GM12878 (cell line): Measurements from ENCODE around the gene SAP30L. TPM values are rescaled to one million over a fixed set of nuclear protein-coding genes. Genes with fewer than 3 reads are reported as not detected.

Source experiments
- BRCA1 ChIP-seq: IDR thresholded peaks from 2 replicates; pipeline ENCODE4 v1.6.1; 2011; ENCODE audit warnings: low read depth, low read length, improper control_type of control experiment
- EGR1 ChIP-seq, 2 experiments: IDR thresholded peaks; 1 replicate in 1 of 2; 2 replicates in 1 of 2; pipeline ENCODE4 v1.6.1; 2011 to 2012; ENCODE audit warnings: low read depth in 2 of 2, low read length in 2 of 2, borderline replicate concordance in 1 of 2, mild to moderate bottlenecking in 1 of 2, moderate library complexity in 1 of 2
- ESRRA ChIP-seq: IDR thresholded peaks from 2 replicates; pipeline ENCODE4 v1.6.1; 2012; ENCODE audit warnings: mild to moderate bottlenecking, low read length, improper control_type of control experiment
- JUNB ChIP-seq: IDR thresholded peaks from 2 replicates; pipeline ENCODE4 v1.6.1; 2016; ENCODE audit warnings: antibody characterized with exemption, mild to moderate bottlenecking
- KLF5 ChIP-seq: fragments of 450-650 bp; IDR thresholded peaks from 2 replicates; pipeline ENCODE4 v1.6.1; 2014; ENCODE audit warnings: mild to moderate bottlenecking; ENCODE audit not compliant: partially characterized antibody
- MEF2B ChIP-seq: fragments of 450-650 bp; IDR thresholded peaks from 2 replicates; pipeline ENCODE4 v1.6.1; 2018; ENCODE audit warnings: mild to moderate bottlenecking, moderate library complexity; ENCODE audit not compliant: partially characterized antibody, poor library complexity, severe bottlenecking
- NR2C1 ChIP-seq: fragments of 450-650 bp; IDR thresholded peaks from 2 replicates; pipeline ENCODE4 v1.6.1; 2017; ENCODE audit warnings: antibody characterized with exemption, mild to moderate bottlenecking, moderate library complexity
- PML ChIP-seq: IDR thresholded peaks from 2 replicates; pipeline ENCODE4 v1.6.1; 2012; ENCODE audit warnings: low read length, inconsistent platforms
- RCOR1 ChIP-seq: conservative IDR thresholded peaks from 2 replicates; pipeline ENCODE4 v1.6.1; 2012; ENCODE audit warnings: low read depth, low read length, improper control_type of control experiment
- SIX5 ChIP-seq: IDR thresholded peaks from 2 replicates; pipeline ENCODE4 v1.6.1; 2011; ENCODE audit warnings: mild to moderate bottlenecking, low read depth, low read length, moderate library complexity; ENCODE audit not compliant: severe bottlenecking
- ZBED1 ChIP-seq: IDR thresholded peaks from 2 replicates; pipeline ENCODE4 v1.6.1; 2016; ENCODE audit warnings: borderline replicate concordance
- ZBTB4 ChIP-seq: fragments of 450-650 bp; formaldehyde crosslinking; IDR thresholded peaks from 2 replicates; pipeline ENCODE4 v1.4.0; 2022; ENCODE audit warnings: mild to moderate bottlenecking, moderate library complexity
- ZNF207 ChIP-seq: fragments of 450-650 bp; IDR thresholded peaks from 2 replicates; pipeline ENCODE4 v1.6.1; 2014; ENCODE audit warnings: antibody characterized with exemption, mild to moderate bottlenecking, borderline replicate concordance
- ZNF622 ChIP-seq: fragments of 450-650 bp; IDR thresholded peaks from 2 replicates; pipeline ENCODE4 v1.6.1; 2017; ENCODE audit warnings: mild to moderate bottlenecking, inconsistent platforms
- polyA plus RNA-seq, 11 experiments: library from polyadenylated mRNA; depleted of rRNA in 4 of 11; unstranded in 6 of 11; stranded (reverse) in 5 of 11; fragments of >200 nt; fragmentation: Nextera tagmentation in 4 of 11; fragmentation: Illumina TruSeq in 1 of 11; extraction: Ambion mirVana in 4 of 11; extraction: Trizol in 1 of 11; gene quantifications; 1 replicate in 1 of 11; 2 replicates in 10 of 11; pipeline versions ENCODE4 v1.2.1 to v1.2.3, GENCODE V29; 2011 to 2016; ENCODE audit warnings: inconsistent platforms in 2 of 11, missing spikeins in 2 of 11, low read depth in 1 of 11
- total RNA-seq, 4 experiments: library from RNA; depleted of rRNA in 3 of 4; stranded (reverse); fragments of >200 nt in 3 of 4; fragmentation: Illumina TruSeq in 1 of 4; extraction: Trizol in 1 of 4; gene quantifications; 2 replicates each; pipeline versions ENCODE4 v1.2.1 to v1.2.3, GENCODE V29; 2013 to 2021
- TF ChIP-seq, protein P1 (sequence below): fragments of 450-650 bp; formaldehyde crosslinking; IDR thresholded peaks from 2 replicates; pipeline ENCODE4 v1.4.0; 2020; ENCODE audit warnings: mild to moderate bottlenecking, moderate library complexity
- TF ChIP-seq, protein P2 (sequence below): fragments of 450-650 bp; IDR thresholded peaks from 2 replicates; pipeline ENCODE4 v1.6.1; 2017; ENCODE audit warnings: borderline replicate concordance
- TF ChIP-seq, protein P3 (sequence below): fragments of 450-650 bp; IDR thresholded peaks from 2 replicates; pipeline ENCODE4 v1.6.1; 2018; ENCODE audit warnings: borderline replicate concordance, mild to moderate bottlenecking; ENCODE audit not compliant: partially characterized antibody

The SAP30L gene
- total and polyA plus RNA-seq, 10 of the 15 experiments (the other 5 are each of a cell fraction or from before 2014, with no cell fraction given), result 2.4 to 36.8 (median 15.7) TPM

- TF ChIP-seq, protein P1, sequence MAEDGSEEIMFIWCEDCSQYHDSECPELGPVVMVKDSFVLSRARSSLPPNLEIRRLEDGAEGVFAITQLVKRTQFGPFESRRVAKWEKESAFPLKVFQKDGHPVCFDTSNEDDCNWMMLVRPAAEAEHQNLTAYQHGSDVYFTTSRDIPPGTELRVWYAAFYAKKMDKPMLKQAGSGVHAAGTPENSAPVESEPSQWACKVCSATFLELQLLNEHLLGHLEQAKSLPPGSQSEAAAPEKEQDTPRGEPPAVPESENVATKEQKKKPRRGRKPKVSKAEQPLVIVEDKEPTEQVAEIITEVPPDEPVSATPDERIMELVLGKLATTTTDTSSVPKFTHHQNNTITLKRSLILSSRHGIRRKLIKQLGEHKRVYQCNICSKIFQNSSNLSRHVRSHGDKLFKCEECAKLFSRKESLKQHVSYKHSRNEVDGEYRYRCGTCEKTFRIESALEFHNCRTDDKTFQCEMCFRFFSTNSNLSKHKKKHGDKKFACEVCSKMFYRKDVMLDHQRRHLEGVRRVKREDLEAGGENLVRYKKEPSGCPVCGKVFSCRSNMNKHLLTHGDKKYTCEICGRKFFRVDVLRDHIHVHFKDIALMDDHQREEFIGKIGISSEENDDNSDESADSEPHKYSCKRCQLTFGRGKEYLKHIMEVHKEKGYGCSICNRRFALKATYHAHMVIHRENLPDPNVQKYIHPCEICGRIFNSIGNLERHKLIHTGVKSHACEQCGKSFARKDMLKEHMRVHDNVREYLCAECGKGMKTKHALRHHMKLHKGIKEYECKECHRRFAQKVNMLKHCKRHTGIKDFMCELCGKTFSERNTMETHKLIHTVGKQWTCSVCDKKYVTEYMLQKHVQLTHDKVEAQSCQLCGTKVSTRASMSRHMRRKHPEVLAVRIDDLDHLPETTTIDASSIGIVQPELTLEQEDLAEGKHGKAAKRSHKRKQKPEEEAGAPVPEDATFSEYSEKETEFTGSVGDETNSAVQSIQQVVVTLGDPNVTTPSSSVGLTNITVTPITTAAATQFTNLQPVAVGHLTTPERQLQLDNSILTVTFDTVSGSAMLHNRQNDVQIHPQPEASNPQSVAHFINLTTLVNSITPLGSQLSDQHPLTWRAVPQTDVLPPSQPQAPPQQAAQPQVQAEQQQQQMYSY (CRISPR knock-in tag), result no peak
- TF ChIP-seq ZNF207 (no peak), KLF5 (no peak), NR2C1 (no peak), RCOR1 (no peak), ZNF622 (no peak), MEF2B (no peak), ZBED1 (no peak), PML (no peak), ZBTB4 (no peak), ESRRA (no peak), JUNB (no peak), BRCA1 (no peak), SIX5 (no peak), EGR1 (IDR thresholded peaks at IDR 0.05; ENCODE audit: borderline replicate concordance in 1 of 2, low read depth in 2 of 2, low read length in 2 of 2) (no peak)
- TF ChIP-seq, protein P2, sequence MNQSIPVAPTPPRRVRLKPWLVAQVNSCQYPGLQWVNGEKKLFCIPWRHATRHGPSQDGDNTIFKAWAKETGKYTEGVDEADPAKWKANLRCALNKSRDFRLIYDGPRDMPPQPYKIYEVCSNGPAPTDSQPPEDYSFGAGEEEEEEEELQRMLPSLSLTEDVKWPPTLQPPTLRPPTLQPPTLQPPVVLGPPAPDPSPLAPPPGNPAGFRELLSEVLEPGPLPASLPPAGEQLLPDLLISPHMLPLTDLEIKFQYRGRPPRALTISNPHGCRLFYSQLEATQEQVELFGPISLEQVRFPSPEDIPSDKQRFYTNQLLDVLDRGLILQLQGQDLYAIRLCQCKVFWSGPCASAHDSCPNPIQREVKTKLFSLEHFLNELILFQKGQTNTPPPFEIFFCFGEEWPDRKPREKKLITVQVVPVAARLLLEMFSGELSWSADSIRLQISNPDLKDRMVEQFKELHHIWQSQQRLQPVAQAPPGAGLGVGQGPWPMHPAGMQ, result no peak
- TF ChIP-seq, protein P3, sequence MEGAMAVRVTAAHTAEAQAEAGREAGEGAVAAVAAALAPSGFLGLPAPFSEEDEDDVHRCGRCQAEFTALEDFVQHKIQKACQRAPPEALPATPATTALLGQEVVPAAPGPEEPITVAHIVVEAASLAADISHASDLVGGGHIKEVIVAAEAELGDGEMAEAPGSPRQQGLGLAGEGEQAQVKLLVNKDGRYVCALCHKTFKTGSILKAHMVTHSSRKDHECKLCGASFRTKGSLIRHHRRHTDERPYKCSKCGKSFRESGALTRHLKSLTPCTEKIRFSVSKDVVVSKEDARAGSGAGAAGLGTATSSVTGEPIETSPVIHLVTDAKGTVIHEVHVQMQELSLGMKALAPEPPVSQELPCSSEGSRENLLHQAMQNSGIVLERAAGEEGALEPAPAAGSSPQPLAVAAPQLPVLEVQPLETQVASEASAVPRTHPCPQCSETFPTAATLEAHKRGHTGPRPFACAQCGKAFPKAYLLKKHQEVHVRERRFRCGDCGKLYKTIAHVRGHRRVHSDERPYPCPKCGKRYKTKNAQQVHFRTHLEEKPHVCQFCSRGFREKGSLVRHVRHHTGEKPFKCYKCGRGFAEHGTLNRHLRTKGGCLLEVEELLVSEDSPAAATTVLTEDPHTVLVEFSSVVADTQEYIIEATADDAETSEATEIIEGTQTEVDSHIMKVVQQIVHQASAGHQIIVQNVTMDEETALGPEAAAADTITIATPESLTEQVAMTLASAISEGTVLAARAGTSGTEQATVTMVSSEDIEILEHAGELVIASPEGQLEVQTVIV, result no peak
These were observed 22.0 kb downstream of the SAP30L start (continued) for GRCh38 chr5:154467655-154468354.
